Mucosa of gallbladder (tissue), 1 donor: Measurements from ENCODE around the gene GPR146. TPM values are rescaled to one million over a fixed set of nuclear protein-coding genes. Genes with fewer than 3 reads are reported as not detected.
"Not testable (repeated sequence)": the region's sequence is repeated elsewhere in the genome, so short reads cannot be mapped to it uniquely, and the experiment has no call there.

Source experiments
- DNase-seq: peaks from one replicate; pipeline ENCODE4 v3.0.0-alpha.2; 2020; ENCODE audit warnings: low spot score
- total RNA-seq: library from RNA; stranded (reverse); gene quantifications from one replicate; pipeline ENCODE4 v1.2.1, GENCODE V29; 2021
- donor health status: DM: no; HTN: no; CAD: no.

The GPR146 gene
- total RNA-seq = 8.3 TPM

- DNase-seq = peak; percentile 97
Measured at GRCh38 chr7:1044189-1045068, at the start of gene GPR146. GPR146 (plus strand) TSS chr7:1044546; CDS start chr7:1057516, 12,970 bp downstream.

- no peak for DNase-seq
Measured at GRCh38 chr7:994592-995308, 49.6 kb upstream of the GPR146 start.

- DNase-seq = no peak
Measured at GRCh38 chr7:995571-995970, 48.8 kb upstream of the GPR146 start.

- no peak for DNase-seq
Measured at GRCh38 chr7:996079-996872, 48.1 kb upstream of the GPR146 start.

- no peak for DNase-seq
Measured at GRCh38 chr7:997404-998395, 46.6 kb upstream of the GPR146 start.

GRCh38 chr7:999149-999879 lies 45.0 kb upstream of the GPR146 start:
- no peak for DNase-seq

- DNase-seq = no peak
Measured at GRCh38 chr7:999941-1000935, 44.1 kb upstream of the GPR146 start.

GRCh38 chr7:1001069-1001770 lies 43.1 kb upstream of the GPR146 start:
- DNase-seq = not testable (repeated sequence)

- DNase-seq = not testable (repeated sequence)
Measured at GRCh38 chr7:1002026-1002425, 42.3 kb upstream of the GPR146 start.

GRCh38 chr7:1002445-1002844 lies 41.9 kb upstream of the GPR146 start:
- DNase-seq = not testable (repeated sequence)

- no peak for DNase-seq
Measured at GRCh38 chr7:1004018-1004852, 40.1 kb upstream of the GPR146 start.

- DNase-seq = no peak
Measured at GRCh38 chr7:1005303-1005702, 39.0 kb upstream of the GPR146 start.

GRCh38 chr7:1007901-1008300 lies 36.4 kb upstream of the GPR146 start:
- no peak for DNase-seq

GRCh38 chr7:1008733-1009363 lies 35.5 kb upstream of the GPR146 start:
- no peak for DNase-seq

GRCh38 chr7:1009747-1010146 lies 34.6 kb upstream of the GPR146 start:
- DNase-seq = no peak

- no peak for DNase-seq
Measured at GRCh38 chr7:1010226-1010625, 34.1 kb upstream of the GPR146 start.
